Cardiac muscle cell (in vitro differentiated cells and primary cell): Measurements from ENCODE around the gene KLHL7. TPM values are rescaled to one million over a fixed set of nuclear protein-coding genes. Genes with fewer than 3 reads are reported as not detected.
A peak's percentile ranks its signal among the peaks of the same experiment; 100 is the strongest.

Experiments used
- DNase-seq, 2 donors: peaks; one replicate each; pipeline versions ENCODE4 v3.0.0 to v3.0.0-alpha.2; 2010 to 2017; ENCODE audit warnings: low read depth in 1 of 2, low spot score in 1 of 2
- H3K27ac ChIP-seq: fragments of 200-600 bp; sonication (generic); 2 replicates; pipeline ENCODE4 v1.5.1; 2016
- H3K27me3 ChIP-seq: fragments of 200-600 bp; sonication (generic); 2 replicates; pipeline ENCODE4 v1.6.0; 2016; ENCODE audit warnings: control low read depth
- H3K36me3 ChIP-seq: fragments of 200-600 bp; sonication (generic); 2 replicates; pipeline ENCODE4 v1.5.1; 2016; ENCODE audit warnings: control low read depth
- H3K4me1 ChIP-seq: fragments of 200-600 bp; sonication (generic); 2 replicates; pipeline ENCODE4 v1.8.1; 2017; ENCODE audit warnings: low read depth, mild to moderate bottlenecking, mixed run types
- H3K4me3 ChIP-seq: fragments of 200-600 bp; sonication (generic); 2 replicates; pipeline ENCODE4 v1.5.1; 2016; ENCODE audit warnings: mild to moderate bottlenecking
- H3K9me3 ChIP-seq: fragments of 200-600 bp; sonication (generic); 2 replicates; pipeline ENCODE4 v1.5.1; 2017; ENCODE audit warnings: low read depth, mild to moderate bottlenecking, control low read depth
- CTCF ChIP-seq: IDR thresholded peaks from 2 replicates; pipeline ENCODE4 v1.5.1; 2012; ENCODE audit warnings: low read depth, mild to moderate bottlenecking, low read length
- polyA plus RNA-seq: library from polyadenylated mRNA; unstranded; fragments of >200 nt; fragmentation: Nextera tagmentation; extraction: Ambion mirVana; gene quantifications from 2 replicates; pipeline ENCODE4 v1.2.1, GENCODE V29; 2016
- total RNA-seq: library from RNA; depleted of rRNA; stranded (reverse); fragments of >200 nt; gene quantifications from 2 replicates; pipeline ENCODE4 v1.2.3, GENCODE V29; 2016

Gene KLHL7
- total and polyA plus RNA-seq, 2 experiments from 2014 or later, result 33.4 to 47.1 TPM

GRCh38 chr7:23076772-23077171 lies 28.8 kb upstream of the KLHL7 start:
- H3K27me3 ChIP-seq, result no peaks in the 10 kb centered on the region
- peaks cover 57% of the 10 kb centered on the region for H3K4me1 ChIP-seq
- TF ChIP-seq CTCF, result no peak
- H3K9me3 ChIP-seq, result no peaks in the 10 kb centered on the region
- H3K36me3 ChIP-seq, result no peaks in the 10 kb centered on the region
- H3K4me3 ChIP-seq, result no peak overlapping the region
- no peak for DNase-seq
- peak overlapping the region; percentile 91 for H3K27ac ChIP-seq

- Histone ChIP-seq H3K9me3 (no peaks in the 10 kb centered on the region), H3K4me1 (no peaks in the 10 kb centered on the region), H3K4me3 (no peak overlapping the region), H3K27me3 (no peaks in the 10 kb centered on the region), H3K36me3 (no peaks in the 10 kb centered on the region), H3K27ac (no peak overlapping the region)
- TF ChIP-seq CTCF, result no peak
- no peak for DNase-seq
Measured at GRCh38 chr7:23093111-23093510, 12.5 kb upstream of the KLHL7 start.

- no peak overlapping the region for H3K27ac ChIP-seq
- no peaks in the 10 kb centered on the region for H3K36me3 ChIP-seq
- no peak for TF ChIP-seq CTCF
- no peaks in the 10 kb centered on the region for H3K4me1 ChIP-seq
- no peaks in the 10 kb centered on the region for H3K9me3 ChIP-seq
- peak in 1 of 2 donors; percentile 20 for DNase-seq
- H3K4me3 ChIP-seq, result no peak overlapping the region
- H3K27me3 ChIP-seq, result no peaks in the 10 kb centered on the region
Measured at GRCh38 chr7:23093546-23093945, 12.0 kb upstream of the KLHL7 start.

- Histone ChIP-seq H3K9me3 (no peaks in the 10 kb centered on the region), H3K27me3 (no peaks in the 10 kb centered on the region), H3K4me1 (peaks cover 3% of the 10 kb centered on the region), H3K36me3 (no peaks in the 10 kb centered on the region), H3K27ac (no peak overlapping the region), H3K4me3 (no peak overlapping the region)
- TF ChIP-seq CTCF, result no peak
- no peak for DNase-seq
Measured at GRCh38 chr7:23096518-23097290, 8.9 kb upstream of the KLHL7 start.

GRCh38 chr7:23098029-23098428 lies 7.6 kb upstream of the KLHL7 start:
- Histone ChIP-seq H3K27me3 (no peaks in the 10 kb centered on the region), H3K36me3 (no peaks in the 10 kb centered on the region), H3K4me3 (no peak overlapping the region), H3K9me3 (no peaks in the 10 kb centered on the region), H3K27ac (no peak overlapping the region), H3K4me1 (peaks cover 3% of the 10 kb centered on the region)
- DNase-seq, result no peak
- TF ChIP-seq CTCF, result no peak
